A549 (cell line): ENCODE data around the gene GNAS-AS1.
A peak's percentile ranks its signal among the peaks of the same experiment; 100 is the strongest.

Experiments
- CHD2 ChIP-seq: fragments of 150-350 bp; IDR thresholded peaks from 2 replicates; pipeline ENCODE4 v1.6.1; 2014; ENCODE audit warnings: low read length; ENCODE audit not compliant: partially characterized antibody
- CTCF ChIP-seq: fragments of >200 bp; sonication (Bioruptor Twin); formaldehyde crosslinking; IDR thresholded peaks from 3 replicates; pipeline ENCODE4 v1.5.1; 2016
- EP300 ChIP-seq, 2 experiments: fragments of >200 bp; sonication (Bioruptor Twin); formaldehyde crosslinking; IDR thresholded peaks; 2 replicates in 1 of 2; 3 replicates in 1 of 2; pipeline ENCODE4 v1.6.1; 2016 to 2017
- MYC ChIP-seq: IDR thresholded peaks from 2 replicates; pipeline ENCODE4 v1.6.1; 2012; ENCODE audit warnings: mild to moderate bottlenecking, inconsistent platforms, low read length, improper control_type of control experiment, borderline replicate concordance
- NPAS2 ChIP-seq: fragments of 250-450 bp; sonication (Bioruptor Pico); IDR thresholded peaks from 2 replicates; pipeline ENCODE4 v1.8.0; 2022; ENCODE audit warnings: mild to moderate bottlenecking, moderate library complexity, borderline replicate concordance
- PHF8 ChIP-seq: fragments of 200-600 bp; sonication (generic); IDR thresholded peaks from 2 replicates; pipeline ENCODE4 v1.6.1; 2016; ENCODE audit warnings: low read depth, mild to moderate bottlenecking, antibody characterized with exemption, moderate library complexity, borderline replicate concordance
- POLR2A ChIP-seq: IDR thresholded peaks from 2 replicates; pipeline ENCODE4 v1.6.1; 2012; ENCODE audit warnings: mild to moderate bottlenecking, low read length
- RAD21 ChIP-seq, 2 experiments: fragments of >200 bp in 1 of 2; sonication (Bioruptor Twin) in 1 of 2; formaldehyde crosslinking in 1 of 2; IDR thresholded peaks in 1 of 2; conservative IDR thresholded peaks in 1 of 2; 2 replicates in 1 of 2; 3 replicates in 1 of 2; pipeline ENCODE4 v1.6.1; 2012 to 2018; ENCODE audit warnings: inconsistent platforms in 1 of 2
- REST ChIP-seq: fragments of 200-600 bp; sonication (generic); IDR thresholded peaks from 2 replicates; pipeline ENCODE4 v1.6.1; 2016; ENCODE audit warnings: antibody characterized with exemption, mild to moderate bottlenecking, moderate library complexity
- RFX5 ChIP-seq: fragments of 450-650 bp; IDR thresholded peaks from 2 replicates; pipeline ENCODE4 v1.7.1; 2014; ENCODE audit warnings: antibody characterized with exemption, mild to moderate bottlenecking, moderate library complexity
- RNF2 ChIP-seq: fragments of 200-600 bp; sonication (generic); IDR thresholded peaks from 2 replicates; pipeline ENCODE4 v1.6.1; 2016; ENCODE audit warnings: low read depth, mild to moderate bottlenecking, antibody characterized with exemption, moderate library complexity, borderline replicate concordance
- TF ChIP-seq, protein P1 (sequence below): fragments of 150-350 bp; IDR thresholded peaks from 2 replicates; pipeline ENCODE4 v1.6.1; 2014; ENCODE audit warnings: low read depth, mild to moderate bottlenecking, low read length

DNA sequence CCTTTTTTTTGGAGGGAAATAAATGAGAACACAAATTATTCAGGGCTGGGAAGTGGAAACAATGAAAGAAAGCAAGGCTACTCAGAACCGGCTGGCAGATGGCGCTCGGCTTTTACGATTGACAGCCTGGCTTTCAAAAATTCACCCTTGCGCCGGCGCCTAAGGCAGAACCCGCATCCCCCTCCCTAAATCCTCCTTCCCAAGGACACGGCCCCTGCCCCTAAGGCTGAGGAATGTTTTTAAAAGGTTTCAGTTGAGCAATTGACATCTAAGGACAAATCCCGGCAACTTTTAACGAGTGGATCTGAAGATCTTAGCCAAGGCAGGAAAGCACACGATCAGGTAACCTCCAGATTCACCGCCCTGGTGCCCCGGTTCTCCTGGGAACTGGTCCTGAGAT lies 18.1 kb upstream of the GNAS-AS1 start:
- TF ChIP-seq MYC (no peak), CTCF (no peak), POLR2A (no peak), CHD2 (no peak), EP300 (IDR thresholded peaks at IDR 0.05) (no peak), PHF8 (no peak), NPAS2 (CRISPR knock-in tag) (no peak), RNF2 (no peak), RFX5 (no peak), RAD21 (conservative IDR thresholded peaks at IDR 0.05 in 1 of 2, IDR thresholded peaks at IDR 0.05 in 1 of 2) (peak; percentile 18 to 29; a peak in 3 of 5 replicates), REST (no peak)
- TF ChIP-seq, protein P1, sequence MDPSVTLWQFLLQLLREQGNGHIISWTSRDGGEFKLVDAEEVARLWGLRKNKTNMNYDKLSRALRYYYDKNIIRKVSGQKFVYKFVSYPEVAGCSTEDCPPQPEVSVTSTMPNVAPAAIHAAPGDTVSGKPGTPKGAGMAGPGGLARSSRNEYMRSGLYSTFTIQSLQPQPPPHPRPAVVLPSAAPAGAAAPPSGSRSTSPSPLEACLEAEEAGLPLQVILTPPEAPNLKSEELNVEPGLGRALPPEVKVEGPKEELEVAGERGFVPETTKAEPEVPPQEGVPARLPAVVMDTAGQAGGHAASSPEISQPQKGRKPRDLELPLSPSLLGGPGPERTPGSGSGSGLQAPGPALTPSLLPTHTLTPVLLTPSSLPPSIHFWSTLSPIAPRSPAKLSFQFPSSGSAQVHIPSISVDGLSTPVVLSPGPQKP: no peak
